H9 (cell line): ENCODE measurements around the gene TIAM1. TPM values are rescaled to one million over a fixed set of nuclear protein-coding genes. Genes with fewer than 3 reads are reported as not detected.

Source experiments
- DNase-seq: peaks from one replicate; pipeline ENCODE4 v3.0.0-alpha.2; 2017
- H2AFZ ChIP-seq: one replicate; pipeline ENCODE4 v1.6.1; 2013; ENCODE audit warnings: mild to moderate bottlenecking, low read length, control low read depth, moderate library complexity
- H2AK5ac ChIP-seq: 2 replicates; pipeline ENCODE4 v1.6.1; 2013; ENCODE audit warnings: low read length, control low read depth, mixed read lengths; ENCODE audit not compliant: insufficient read length
- H2BK120ac ChIP-seq: one replicate; pipeline ENCODE4 v1.6.1; 2013; ENCODE audit warnings: low read depth, mild to moderate bottlenecking, low read length, control low read depth, inconsistent platforms; ENCODE audit not compliant: poor library complexity, severe bottlenecking
- H2BK12ac ChIP-seq: 2 replicates; pipeline ENCODE4 v1.6.1; 2013; ENCODE audit warnings: low read length, control low read depth, mixed read lengths, low read depth; ENCODE audit not compliant: insufficient read length
- H2BK15ac ChIP-seq: 2 replicates; pipeline ENCODE4 v1.6.1; 2013; ENCODE audit warnings: low read depth, low read length, control low read depth
- H2BK20ac ChIP-seq: one replicate; pipeline ENCODE4 v1.6.1; 2013; ENCODE audit warnings: low read depth, mild to moderate bottlenecking, low read length, control low read depth, inconsistent platforms; ENCODE audit not compliant: poor library complexity, severe bottlenecking
- H2BK5ac ChIP-seq: 2 replicates; pipeline ENCODE4 v1.6.1; 2013; ENCODE audit warnings: low read length, control low read depth, mixed read lengths; ENCODE audit not compliant: insufficient read length
- H3K14ac ChIP-seq: 2 replicates; pipeline ENCODE4 v1.6.1; 2013; ENCODE audit warnings: low read length, control low read depth; ENCODE audit not compliant: insufficient read depth
- H3K18ac ChIP-seq: 2 replicates; pipeline ENCODE4 v1.6.1; 2013; ENCODE audit warnings: low read depth, mild to moderate bottlenecking, mixed read lengths, low read length, control low read depth; ENCODE audit not compliant: insufficient read length
- H3K23ac ChIP-seq: 2 replicates; pipeline ENCODE4 v1.6.1; 2013; ENCODE audit warnings: low read length, control low read depth, mixed read lengths, low read depth; ENCODE audit not compliant: insufficient read length
- H3K23me2 ChIP-seq: 2 replicates; pipeline ENCODE4 v1.6.1; 2013; ENCODE audit warnings: low read depth, mild to moderate bottlenecking, mixed read lengths, low read length, control low read depth; ENCODE audit not compliant: insufficient read length, poor library complexity, severe bottlenecking
- H3K27ac ChIP-seq: 2 replicates; pipeline ENCODE4 v1.5.1; 2013; ENCODE audit warnings: low read length, control low read depth, mixed read lengths, low read depth; ENCODE audit not compliant: insufficient read length
- H3K27me3 ChIP-seq: 2 replicates; pipeline ENCODE4 v1.6.1; 2013; ENCODE audit warnings: low read length, control low read depth, inconsistent platforms; ENCODE audit not compliant: insufficient read depth
- H3K4ac ChIP-seq: 2 replicates; pipeline ENCODE4 v1.6.1; 2013; ENCODE audit warnings: low read depth, mild to moderate bottlenecking, control low read depth, inconsistent platforms, low read length, moderate library complexity
- H3K4me1 ChIP-seq: 2 replicates; pipeline ENCODE4 v1.6.1; 2013; ENCODE audit warnings: low read length, control low read depth, inconsistent platforms; ENCODE audit not compliant: insufficient read depth
- H3K4me2 ChIP-seq: 2 replicates; pipeline ENCODE4 v1.6.1; 2013; ENCODE audit warnings: low read length, control low read depth, mixed read lengths; ENCODE audit not compliant: insufficient read length, insufficient read depth
- H3K56ac ChIP-seq: 2 replicates; pipeline ENCODE4 v1.6.1; 2013; ENCODE audit warnings: low read depth, mild to moderate bottlenecking, mixed read lengths, low read length, control low read depth; ENCODE audit not compliant: insufficient read length
- H3K79me1 ChIP-seq: 2 replicates; pipeline ENCODE4 v1.6.1; 2013; ENCODE audit warnings: low read depth, mild to moderate bottlenecking, moderate library complexity, low read length, control low read depth, inconsistent platforms; ENCODE audit not compliant: insufficient read depth, poor library complexity, severe bottlenecking
- H3K79me2 ChIP-seq: 2 replicates; pipeline ENCODE4 v1.6.1; 2013; ENCODE audit warnings: low read length, control low read depth, inconsistent platforms; ENCODE audit not compliant: insufficient read depth
- H3K9ac ChIP-seq: 2 replicates; pipeline ENCODE4 v1.6.1; 2013; ENCODE audit warnings: low read length, control low read depth, mixed read lengths; ENCODE audit not compliant: insufficient read length; ENCODE audit errors: extremely low read depth
- H3K9me3 ChIP-seq: one replicate; pipeline ENCODE4 v1.6.1; 2013; ENCODE audit warnings: low read depth, low read length, inconsistent platforms; ENCODE audit not compliant: control insufficient read depth
- H3T11ph ChIP-seq: one replicate; pipeline ENCODE4 v1.6.1; 2013; ENCODE audit warnings: mild to moderate bottlenecking, low read length, control low read depth, inconsistent platforms
- H4K20me1 ChIP-seq: one replicate; pipeline ENCODE4 v1.6.1; 2013; ENCODE audit not compliant: control insufficient read depth, insufficient read length, insufficient read depth
- H4K5ac ChIP-seq: 2 replicates; pipeline ENCODE4 v1.6.1; 2013; ENCODE audit warnings: low read depth, mild to moderate bottlenecking, mixed read lengths, low read length, control low read depth; ENCODE audit not compliant: insufficient read length
- H4K8ac ChIP-seq: replicated peaks from 2 replicates; pipeline ENCODE4 v1.6.1; 2013; ENCODE audit warnings: low read length, control low read depth, mixed read lengths, low read depth; ENCODE audit not compliant: insufficient read length
- H4K91ac ChIP-seq: 2 replicates; pipeline ENCODE4 v1.6.1; 2013; ENCODE audit warnings: low read depth, mild to moderate bottlenecking, moderate library complexity, mixed read lengths, low read length, control low read depth; ENCODE audit not compliant: insufficient read length
- H3K27ac Mint-ChIP-seq, 3 experiments: 2 replicates in 2 of 3; 3 replicates in 1 of 3; pipeline ENCODE4 v1.8.0; 2020 to 2021; ENCODE audit warnings: mixed read lengths in 3 of 3, mild to moderate bottlenecking in 1 of 3, moderate library complexity in 1 of 3
- H3K27me3 Mint-ChIP-seq: 2 replicates; pipeline ENCODE4 v1.8.0; 2021; ENCODE audit warnings: low read depth, mild to moderate bottlenecking, moderate library complexity, mixed read lengths
- H3K36me3 Mint-ChIP-seq, 3 experiments: 2 replicates in 2 of 3; 3 replicates in 1 of 3; pipeline ENCODE4 v1.8.0; 2020 to 2021; ENCODE audit warnings: low read depth in 3 of 3, mixed read lengths in 3 of 3; ENCODE audit not compliant: insufficient read depth in 1 of 3
- H3K4me1 Mint-ChIP-seq, 2 experiments: 2 replicates each; pipeline ENCODE4 v1.8.0; 2020; ENCODE audit warnings: mixed read lengths in 2 of 2
- H3K4me3 Mint-ChIP-seq, 2 experiments: 2 replicates in 1 of 2; 3 replicates in 1 of 2; pipeline ENCODE4 v1.8.0; 2020 to 2021; ENCODE audit warnings: mild to moderate bottlenecking in 2 of 2, mixed read lengths in 2 of 2, moderate library complexity in 1 of 2
- H3K9me3 Mint-ChIP-seq, 2 experiments: 2 replicates in 1 of 2; 3 replicates in 1 of 2; pipeline ENCODE4 v1.8.0; 2020; ENCODE audit warnings: mild to moderate bottlenecking in 2 of 2, mixed read lengths in 2 of 2, moderate library complexity in 1 of 2
- CTCF ChIP-seq: fragments of 200-600 bp; sonication (generic); conservative IDR thresholded peaks from 3 replicates; pipeline ENCODE4 v1.8.0; 2021; ENCODE audit warnings: antibody characterized with exemption, mild to moderate bottlenecking
- WGBS: extraction: QIAGEN DNeasy Blood & Tissue Kit; methylation state at CpG from one replicate; pipeline ENCODE4 v1.1.7; 2013; ENCODE audit warnings: missing lambda C conversion rate, low lambda C conversion rate, mixed read lengths; ENCODE audit not compliant: insufficient read length; ENCODE audit errors: extremely low coverage; 5-methylcytosine and 5-hydroxymethylcytosine counted together
- total RNA-seq: library from RNA; stranded (reverse); gene quantifications from 2 replicates; pipeline ENCODE4 v1.2.1, GENCODE V29; 2021

Gene TIAM1
- total RNA-seq, 1 experiment from 2014 or later, result 23.1 TPM

GRCh38 chr21:31140025-31140424, 204.0 kb downstream of the TIAM1 start:
- no peaks in the 10 kb centered on the region for H3K9me3 ChIP-seq
- H2BK120ac ChIP-seq, result no peak overlapping the region
- H2BK20ac ChIP-seq, result no peak overlapping the region
- no peak overlapping the region for H3T11ph ChIP-seq
- H2AFZ ChIP-seq, result no peak overlapping the region
- no peak overlapping the region for H4K91ac ChIP-seq
- H3K79me2 ChIP-seq, result no peaks in the 10 kb centered on the region
- no peak overlapping the region for H4K5ac ChIP-seq
- peaks cover 14 to 15% of the 10 kb centered on the region in 2 experiments for H3K4me1 Mint-ChIP-seq
- no peak for TF ChIP-seq CTCF
- no peak overlapping the region for H3K23ac ChIP-seq
- H3K79me1 ChIP-seq, result no peaks in the 10 kb centered on the region
- no peak overlapping the region for H4K8ac ChIP-seq
- no peaks in the 10 kb centered on the region; the same call in 1 of the 2 replicates for H3K4me1 ChIP-seq
- H3K4ac ChIP-seq, result no peak overlapping the region
- H3K4me3 Mint-ChIP-seq, result no peak overlapping the region
- H2BK5ac ChIP-seq, result no peak overlapping the region
- H3K27me3 ChIP-seq, result no peaks in the 10 kb centered on the region
- H3K27me3 Mint-ChIP-seq, result no peaks in the 10 kb centered on the region
- H3K4me2 ChIP-seq, result no peak overlapping the region
- no peaks in the 10 kb centered on the region for H3K23me2 ChIP-seq
- no peak overlapping the region for H3K14ac ChIP-seq
- no peak overlapping the region for H2AK5ac ChIP-seq
- no peaks in the 10 kb centered on the region for H4K20me1 ChIP-seq
- no peak overlapping the region for H3K27ac Mint-ChIP-seq
- no CpG with 5 or more reads among the region's 1 CpG for WGBS
- no peak overlapping the region for H3K27ac ChIP-seq
- H3K56ac ChIP-seq, result no peak overlapping the region
- no peak overlapping the region for H2BK12ac ChIP-seq
- no peaks in the 10 kb centered on the region for H3K9me3 Mint-ChIP-seq
- no peak for DNase-seq
- H3K36me3 Mint-ChIP-seq, result peaks cover 5 to 11% (median 7%) of the 10 kb centered on the region in 3 experiments; a peak in 5 of 7 replicates
- H3K18ac ChIP-seq, result no peak overlapping the region
- H3K9ac ChIP-seq, result no peak overlapping the region
- H2BK15ac ChIP-seq, result no peak overlapping the region
